Keratinocyte (primary cell): ENCODE results near the gene RIF1. TPM values are rescaled to one million over a fixed set of nuclear protein-coding genes. Genes with fewer than 3 reads are reported as not detected.

Experiments
- DNase-seq: peaks from one replicate; pipeline ENCODE4 v3.0.0-alpha.2; 2011; ENCODE audit warnings: low read depth, missing footprints, low spot score
- FAIRE-seq: peaks from 2 replicates; lab custom pipeline; 2011; peaks lifted over from hg19 to GRCh38; lab: Jason Lieb, UNC
- H2AFZ ChIP-seq: 2 replicates; pipeline ENCODE4 v1.6.0; 2012; ENCODE audit warnings: low read length, control low read depth, inconsistent platforms; ENCODE audit not compliant: control insufficient read depth
- H3K27ac ChIP-seq: 2 replicates; pipeline ENCODE4 v1.5.1; 2011; ENCODE audit warnings: low read length; ENCODE audit not compliant: control insufficient read depth, insufficient read depth
- H3K27me3 ChIP-seq: 3 replicates; pipeline ENCODE4 v1.6.0; 2011; ENCODE audit warnings: low read length; ENCODE audit not compliant: control insufficient read depth, insufficient read depth; ENCODE audit errors: extremely low read depth
- H3K36me3 ChIP-seq, 2 experiments: 2 replicates in 1 of 2; 3 replicates in 1 of 2; pipeline ENCODE4 v1.5.1; 2011; ENCODE audit warnings: low read length in 2 of 2, mild to moderate bottlenecking in 1 of 2; ENCODE audit not compliant: control insufficient read depth in 2 of 2, insufficient read depth in 2 of 2; ENCODE audit errors: extremely low read depth in 1 of 2
- H3K4me1 ChIP-seq: 3 replicates; pipeline ENCODE4 v1.5.1; 2011; ENCODE audit warnings: low read length; ENCODE audit not compliant: control insufficient read depth, insufficient read depth; ENCODE audit errors: extremely low read depth
- H3K4me2 ChIP-seq: 3 replicates; pipeline ENCODE4 v1.6.0; 2011; ENCODE audit warnings: low read depth, low read length; ENCODE audit not compliant: control insufficient read depth, insufficient read depth; ENCODE audit errors: extremely low read depth
- H3K4me3 ChIP-seq, 3 experiments: fragments of 200-600 bp in 1 of 3; sonication (generic) in 1 of 3; 2 replicates in 2 of 3; 3 replicates in 1 of 3; pipeline ENCODE4 v1.5.1; 2011 to 2016; ENCODE audit warnings: low read length in 3 of 3, mild to moderate bottlenecking in 3 of 3, control low read depth in 2 of 3, inconsistent platforms in 1 of 3, low read depth in 1 of 3, mixed read lengths in 1 of 3, mixed run types in 1 of 3, moderate library complexity in 1 of 3; ENCODE audit not compliant: control insufficient read depth in 2 of 3, insufficient read depth in 2 of 3; ENCODE audit errors: extremely low read depth in 1 of 3
- H3K79me2 ChIP-seq: 2 replicates; pipeline ENCODE4 v1.6.0; 2012; ENCODE audit warnings: low read length; ENCODE audit not compliant: control insufficient read depth, insufficient read depth
- H3K9ac ChIP-seq: 3 replicates; pipeline ENCODE4 v1.6.0; 2011; ENCODE audit warnings: low read length; ENCODE audit not compliant: control insufficient read depth, insufficient read depth; ENCODE audit errors: extremely low read depth
- H3K9me1 ChIP-seq: 3 replicates; pipeline ENCODE4 v1.6.0; 2011; ENCODE audit warnings: low read length; ENCODE audit not compliant: control insufficient read depth, insufficient read depth; ENCODE audit errors: extremely low read depth
- H3K9me3 ChIP-seq: 2 replicates; pipeline ENCODE4 v1.5.1; 2012; ENCODE audit warnings: low read depth, low read length; ENCODE audit not compliant: control insufficient read depth
- H4K20me1 ChIP-seq: 3 replicates; pipeline ENCODE4 v1.6.0; 2011; ENCODE audit warnings: low read length; ENCODE audit not compliant: control insufficient read depth, insufficient read depth; ENCODE audit errors: extremely low read depth
- CTCF ChIP-seq, 3 experiments: IDR thresholded peaks in 1 of 3; conservative IDR thresholded peaks in 1 of 3; optimal IDR thresholded peaks in 1 of 3; 2 replicates in 2 of 3; 3 replicates in 1 of 3; pipeline versions ENCODE3 to v1.5.1; 2011; ENCODE audit warnings: low read length in 3 of 3, mild to moderate bottlenecking in 3 of 3, moderate library complexity in 2 of 3, control low read depth in 1 of 3, inconsistent platforms in 1 of 3; ENCODE audit not compliant: insufficient read depth in 2 of 3; ENCODE audit errors: extremely low read depth in 1 of 3
- EZH2 ChIP-seq: IDR thresholded peaks from one replicate; pipeline ENCODE4 v1.6.1; 2012; ENCODE audit warnings: inconsistent platforms, mild to moderate bottlenecking, low read length, moderate library complexity
- dilution Hi-C: fragments of 300-500 bp; cut with MboI; formaldehyde crosslinking; loops from one replicate; pipeline ENCODE4 v1.7.0; 2020; ENCODE audit warnings: low sequenced_read_pairs; ENCODE audit not compliant: extremely low pct_ligation_motif_present
- polyA plus RNA-seq, 5 experiments: library from polyadenylated mRNA; depleted of rRNA in 3 of 5; stranded (reverse) in 3 of 5; stranded (forward) in 1 of 5; unstranded in 1 of 5; fragments of >200 nt; gene quantifications; 1 replicate in 1 of 5; 2 replicates in 3 of 5; 3 replicates in 1 of 5; pipeline versions ENCODE4 v1.2.1 to v1.2.3, GENCODE V29; 2011 to 2012; ENCODE audit warnings: missing spikeins in 2 of 5, low read depth in 1 of 5, low replicate concordance in 1 of 5

The RIF1 gene
- polyA plus RNA-seq, 1 donor (not counting 4 experiments of a cell fraction or from before 2014, with no cell fraction given), result 11.5 TPM

GRCh38 chr2:151422917-151423439 lies 13.3 kb downstream of the RIF1 start:
- H3K9me3 ChIP-seq, result no peaks in the 10 kb centered on the region
- H3K9me1 ChIP-seq, result no peaks in the 10 kb centered on the region
- H2AFZ ChIP-seq, result no peak overlapping the region
- H4K20me1 ChIP-seq, result no peaks in the 10 kb centered on the region
- peaks cover 7 to 38% of the 10 kb centered on the region in 2 experiments for H3K36me3 ChIP-seq
- H3K4me3 ChIP-seq, result no peak overlapping the region
- no peak for DNase-seq
- no peaks in the 10 kb centered on the region for H3K27me3 ChIP-seq
- H3K4me1 ChIP-seq, result no peaks in the 10 kb centered on the region
- H3K9ac ChIP-seq, result no peak overlapping the region
- H3K79me2 ChIP-seq, result peaks cover 43% of the 10 kb centered on the region
- no peak overlapping the region for H3K27ac ChIP-seq
- no peak for FAIRE-seq
- no peak for TF ChIP-seq EZH2
- TF ChIP-seq CTCF (optimal IDR thresholded peaks at IDR 0.05 in 1 of 3, IDR thresholded peaks at IDR 0.05 in 1 of 3, conservative IDR thresholded peaks at IDR 0.05 in 1 of 3; ENCODE audit: extremely low read depth in 1 of 3, insufficient read depth in 2 of 3, low read length in 3 of 3), result no peak
- dilution Hi-C loops, result no loop called here
- H3K4me2 ChIP-seq, result no peak overlapping the region

GRCh38 chr2:151423760-151424159 lies 14.1 kb downstream of the RIF1 start:
- FAIRE-seq (no peak), DNase-seq (no peak)
- H3K9me3 ChIP-seq, result no peaks in the 10 kb centered on the region
- no peak overlapping the region for H3K4me2 ChIP-seq
- TF ChIP-seq CTCF (optimal IDR thresholded peaks at IDR 0.05 in 1 of 3, IDR thresholded peaks at IDR 0.05 in 1 of 3, conservative IDR thresholded peaks at IDR 0.05 in 1 of 3; ENCODE audit: extremely low read depth in 1 of 3, insufficient read depth in 2 of 3, low read length in 3 of 3) (no peak), EZH2 (no peak)
- no peak overlapping the region for H3K9ac ChIP-seq
- no peaks in the 10 kb centered on the region for H4K20me1 ChIP-seq
- H3K4me3 ChIP-seq, result no peak overlapping the region
- dilution Hi-C loops, result no loop called here
- peaks cover 5 to 38% of the 10 kb centered on the region in 2 experiments for H3K36me3 ChIP-seq
- H3K9me1 ChIP-seq, result no peaks in the 10 kb centered on the region
- no peaks in the 10 kb centered on the region for H3K27me3 ChIP-seq
- peaks cover 43% of the 10 kb centered on the region for H3K79me2 ChIP-seq
- no peak overlapping the region for H3K27ac ChIP-seq
- no peak overlapping the region for H2AFZ ChIP-seq
- no peaks in the 10 kb centered on the region for H3K4me1 ChIP-seq
